Mucosa of descending colon (tissue), 3 donors: Measurements from ENCODE around the gene SPEG. TPM values are rescaled to one million over a fixed set of nuclear protein-coding genes. Genes with fewer than 3 reads are reported as not detected.
A peak's percentile ranks its signal among the peaks of the same experiment; 100 is the strongest.

Source experiments
- ATAC-seq: fragments of 200-7000 bp; cut with Tn5 transposase; one replicate; pipeline ENCODE4 v1.9.1; 2020; ENCODE audit warnings: mild to moderate bottlenecking, moderate library complexity
- DNase-seq, 3 donors: peaks; one replicate each; pipeline ENCODE4 v3.0.0-alpha.2; 2020
- H3K36me3 ChIP-seq: fragments of 200-600 bp; one replicate; pipeline ENCODE4 v1.8.0; 2021; ENCODE audit warnings: low read depth, mild to moderate bottlenecking
- H3K4me1 ChIP-seq: fragments of 200-600 bp; one replicate; pipeline ENCODE4 v1.8.0; 2021; ENCODE audit warnings: low read depth, mild to moderate bottlenecking
- H3K4me3 ChIP-seq: fragments of 200-600 bp; one replicate; pipeline ENCODE4 v1.8.0; 2021; ENCODE audit warnings: mild to moderate bottlenecking
- H3K9me3 ChIP-seq: fragments of 200-600 bp; one replicate; pipeline ENCODE4 v1.8.0; 2021; ENCODE audit warnings: mild to moderate bottlenecking
- intact Hi-C, 2 donors: fragments of 100-400 bp; cut with DNase I in 1 of 2; cut with micrococcal nuclease in 1 of 2; formaldehyde crosslinking; loops; one replicate each; pipeline versions ENCODE4 v1.11.0 to v1.11.1; 2022; cut with DNase I, micrococcal nuclease
- total RNA-seq, 3 donors: library from RNA; stranded (reverse); fragmentation: NEBNext Ultra II Directional in 2 of 3; extraction: Animal tissue kit (Norgen Biotek cat#: 25700) in 2 of 3; gene quantifications; one replicate each; pipeline versions ENCODE4 v1.2.1 to v1.2.4, GENCODE V29; 2021 to 2023
- TF ChIP-seq, protein P1 (sequence below): fragments of 200-600 bp; IDR thresholded peaks from one replicate; pipeline ENCODE4 v1.8.0; 2022; ENCODE audit warnings: antibody characterized with exemption, mild to moderate bottlenecking
- donor health status: DM: no; HTN: no; CAD: no; lungs with moderate emphysema.
- donor health status: DM: no; HTN: no; CAD: no.
- donor health status: DM: no; HTN: yes; CAD: no.

The SPEG gene
- total RNA-seq, 3 donors from 2014 or later, result 7.9 to 242 (median 22.2) TPM

DNA sequence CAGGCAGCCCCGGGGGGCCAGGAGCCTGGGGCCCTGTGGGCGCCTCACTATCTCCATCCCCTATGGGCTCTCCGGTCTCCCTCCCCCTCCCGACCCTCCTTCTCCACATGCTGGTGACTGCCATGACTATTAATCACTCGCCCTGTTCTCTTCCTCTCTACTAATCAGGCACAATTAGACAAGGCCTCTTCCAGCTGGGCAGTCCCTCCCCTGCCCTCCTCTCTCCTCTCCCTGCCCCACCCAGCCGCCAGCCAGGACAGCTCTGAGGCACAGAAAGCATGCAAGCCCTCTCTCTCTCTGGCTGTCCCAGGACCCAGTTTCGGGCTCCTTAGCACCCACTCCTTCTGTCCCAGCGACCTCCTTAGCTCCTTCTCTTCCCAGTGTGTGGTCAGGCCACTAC, 85.4 kb downstream of the SPEG start:
- H3K36me3 ChIP-seq, result no peaks in the 10 kb centered on the region
- ATAC-seq (no peak), DNase-seq (peak in 1 of 3 donors; percentile 28)
- no peaks in the 10 kb centered on the region for H3K4me1 ChIP-seq
- TF ChIP-seq, protein P1, sequence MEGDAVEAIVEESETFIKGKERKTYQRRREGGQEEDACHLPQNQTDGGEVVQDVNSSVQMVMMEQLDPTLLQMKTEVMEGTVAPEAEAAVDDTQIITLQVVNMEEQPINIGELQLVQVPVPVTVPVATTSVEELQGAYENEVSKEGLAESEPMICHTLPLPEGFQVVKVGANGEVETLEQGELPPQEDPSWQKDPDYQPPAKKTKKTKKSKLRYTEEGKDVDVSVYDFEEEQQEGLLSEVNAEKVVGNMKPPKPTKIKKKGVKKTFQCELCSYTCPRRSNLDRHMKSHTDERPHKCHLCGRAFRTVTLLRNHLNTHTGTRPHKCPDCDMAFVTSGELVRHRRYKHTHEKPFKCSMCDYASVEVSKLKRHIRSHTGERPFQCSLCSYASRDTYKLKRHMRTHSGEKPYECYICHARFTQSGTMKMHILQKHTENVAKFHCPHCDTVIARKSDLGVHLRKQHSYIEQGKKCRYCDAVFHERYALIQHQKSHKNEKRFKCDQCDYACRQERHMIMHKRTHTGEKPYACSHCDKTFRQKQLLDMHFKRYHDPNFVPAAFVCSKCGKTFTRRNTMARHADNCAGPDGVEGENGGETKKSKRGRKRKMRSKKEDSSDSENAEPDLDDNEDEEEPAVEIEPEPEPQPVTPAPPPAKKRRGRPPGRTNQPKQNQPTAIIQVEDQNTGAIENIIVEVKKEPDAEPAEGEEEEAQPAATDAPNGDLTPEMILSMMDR, result no peak
- no peak overlapping the region for H3K4me3 ChIP-seq
- H3K9me3 ChIP-seq, result no peaks in the 10 kb centered on the region
- intact Hi-C loops, result no loop called here

DNA sequence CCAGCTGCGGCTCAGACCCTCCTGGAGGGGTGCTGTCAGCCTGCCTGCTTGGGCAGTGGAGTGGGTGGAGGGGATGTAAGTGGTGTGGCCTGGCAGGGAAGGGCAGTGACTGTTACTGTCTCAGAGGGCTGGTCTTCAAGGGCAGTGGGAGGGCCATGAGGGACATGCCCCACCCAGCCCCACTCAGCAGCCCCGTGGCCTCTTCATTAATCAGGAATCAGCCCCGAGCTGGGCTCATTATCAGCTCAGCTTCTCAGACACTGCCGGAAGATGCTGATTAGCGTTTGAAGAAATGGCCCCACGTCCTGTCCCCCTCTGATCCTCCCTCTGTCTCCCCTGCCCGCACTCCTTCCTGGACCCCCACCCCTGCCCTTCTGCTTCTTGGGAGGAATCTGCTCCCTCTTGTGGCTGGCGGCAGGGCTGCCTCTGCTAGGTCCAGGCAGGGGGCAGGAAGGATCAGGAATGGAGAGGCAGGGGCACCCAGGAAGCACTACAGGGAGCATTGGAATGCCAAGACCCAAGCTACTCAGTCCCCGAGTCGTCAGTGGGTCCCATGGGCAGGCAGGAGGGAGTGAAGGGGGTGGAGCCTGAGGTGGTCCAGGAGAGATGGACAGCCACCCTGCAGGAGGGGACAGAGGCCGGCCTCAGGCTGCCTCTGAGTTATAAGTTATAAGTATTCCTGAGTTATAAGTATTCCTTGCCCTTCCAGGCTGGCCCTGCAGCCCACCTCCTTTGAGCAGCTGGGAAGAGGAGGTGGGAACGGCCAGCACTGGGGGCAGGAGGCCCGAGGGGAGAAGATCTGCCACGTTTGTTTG, 86.6 kb downstream of the SPEG start:
- intact Hi-C loops, result no loop called here
- H3K9me3 ChIP-seq, result no peaks in the 10 kb centered on the region
- TF ChIP-seq, protein P1, result no peak
- peak in 1 of 3 donors; percentile 47 for DNase-seq
- peak; percentile 36 for ATAC-seq
- H3K4me3 ChIP-seq, result no peak overlapping the region
- H3K4me1 ChIP-seq, result no peaks in the 10 kb centered on the region
- H3K36me3 ChIP-seq, result no peaks in the 10 kb centered on the region

DNA sequence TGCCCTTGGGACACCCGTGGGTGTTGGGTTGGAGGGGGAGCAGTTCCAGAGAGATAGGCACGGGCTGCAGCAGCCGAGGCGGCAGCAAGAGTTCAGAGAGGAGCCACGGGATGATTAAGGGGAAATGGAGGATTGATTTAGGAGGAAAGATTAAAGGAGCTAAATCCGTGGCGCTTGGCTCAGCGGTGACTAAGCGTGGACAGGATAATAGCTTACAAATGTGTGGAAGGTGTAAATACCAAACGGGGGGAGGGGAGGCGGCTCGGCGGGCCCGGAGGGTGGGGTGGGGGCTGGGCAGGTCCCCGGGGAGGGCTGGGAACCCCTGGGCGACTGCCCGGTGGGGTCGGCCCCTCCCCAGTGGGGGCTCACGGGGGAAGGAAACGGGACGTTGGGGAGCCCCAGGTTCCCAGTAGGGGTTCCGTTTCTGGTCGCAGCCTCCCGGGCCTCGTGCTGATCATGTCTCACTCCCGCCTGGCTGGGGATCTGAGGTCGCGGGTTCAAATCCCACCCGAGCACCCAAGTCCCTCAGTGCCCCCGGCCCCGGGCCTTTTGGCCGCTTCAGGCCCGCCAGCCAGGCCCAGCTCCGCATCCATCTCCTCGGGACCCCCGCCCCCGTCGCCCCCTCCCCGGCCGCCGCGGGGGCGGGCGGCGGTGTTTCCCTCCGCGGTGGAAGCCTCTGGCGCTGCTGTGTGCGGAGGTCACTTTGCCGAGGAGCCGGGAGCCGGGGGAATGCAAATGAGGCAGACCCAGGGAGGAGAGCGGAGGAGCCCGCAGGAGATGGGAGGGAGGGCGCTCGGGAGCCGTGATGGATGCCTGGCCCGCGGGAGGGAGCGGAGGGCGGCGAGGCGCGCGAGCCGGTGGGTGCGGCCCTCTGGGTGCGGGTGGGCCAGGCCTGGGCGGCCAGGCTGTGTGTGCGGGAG, 87.7 kb downstream of the SPEG start:
- DNase-seq, result peak in 1 of 3 donors; percentile 47
- Histone ChIP-seq H3K36me3 (no peaks in the 10 kb centered on the region), H3K4me1 (no peaks in the 10 kb centered on the region), H3K4me3 (no peak overlapping the region), H3K9me3 (no peaks in the 10 kb centered on the region)
- TF ChIP-seq, protein P1, result no peak
- peak; percentile 16 for ATAC-seq
- intact Hi-C loops, result no loop called here

DNA sequence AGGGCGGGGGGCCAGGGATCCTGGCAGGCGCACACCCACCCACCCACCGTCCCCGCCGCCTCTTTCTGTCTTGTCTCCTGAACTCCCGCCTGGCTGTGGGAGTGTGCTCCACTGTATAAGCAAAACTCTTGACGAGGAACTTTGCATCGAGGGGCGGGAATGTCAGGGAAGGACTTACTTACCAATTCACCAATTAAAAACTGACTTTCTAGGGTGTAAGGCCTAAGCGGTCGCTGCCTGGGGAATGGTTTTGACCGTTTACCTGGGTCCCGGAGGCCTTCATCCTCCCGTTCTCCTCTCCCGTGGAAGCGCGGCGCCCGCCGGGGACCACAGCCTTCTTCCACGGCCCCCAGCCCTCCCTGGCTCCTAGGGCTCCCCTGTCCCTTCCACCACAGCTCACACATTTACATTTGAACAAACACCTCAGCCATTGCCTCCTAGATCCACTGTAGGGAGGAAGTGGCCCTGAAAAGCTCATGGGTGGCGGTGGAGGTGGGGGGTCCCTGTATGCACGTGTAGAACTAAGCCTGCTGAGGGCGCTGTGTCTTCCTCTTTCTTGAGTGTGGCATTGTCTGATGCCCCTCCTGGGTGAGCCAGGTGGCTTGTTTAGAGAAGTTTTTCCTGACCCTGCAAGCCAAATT, 88.5 kb downstream of the SPEG start:
- ATAC-seq, result no peak
- intact Hi-C loops, result no loop called here

DNA sequence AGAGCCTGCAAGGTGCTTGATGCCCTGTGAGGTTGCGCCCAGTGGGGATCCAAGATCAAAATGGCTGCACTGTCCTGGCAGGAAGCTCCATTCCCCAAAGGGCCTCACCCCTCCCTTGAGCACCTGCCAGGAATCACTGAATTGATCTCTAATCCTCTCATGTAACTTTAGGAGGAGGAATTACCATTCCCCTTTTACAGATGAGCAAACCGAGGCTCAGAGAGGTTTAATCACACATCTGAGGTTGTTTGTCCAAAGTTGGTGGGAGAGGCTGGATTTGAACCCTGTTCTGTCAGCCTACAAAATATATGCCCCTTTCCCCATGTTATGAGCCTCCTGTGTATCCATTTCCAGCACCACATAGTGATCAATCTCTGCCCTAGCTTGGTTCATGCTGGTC, 90.2 kb downstream of the SPEG start:
- Histone ChIP-seq H3K36me3 (no peaks in the 10 kb centered on the region), H3K9me3 (no peaks in the 10 kb centered on the region), H3K4me3 (no peak overlapping the region), H3K4me1 (no peaks in the 10 kb centered on the region)
- intact Hi-C loops, result loop anchor here in 1 of 2 donors (5.0 kb wide), 1 partner anchor 123 kb away; no protein-coding TSS in a partner anchor
- TF ChIP-seq, protein P1, result no peak
- ATAC-seq (no peak), DNase-seq (no peak)

More for the DNA sequence above, 88.5 kb downstream of the SPEG start:
- TF ChIP-seq, protein P1, result no peak
- Histone ChIP-seq H3K4me3 (no peak overlapping the region), H3K9me3 (no peaks in the 10 kb centered on the region), H3K36me3 (no peaks in the 10 kb centered on the region), H3K4me1 (no peaks in the 10 kb centered on the region)
- peak in 1 of 3 donors; percentile 25 for DNase-seq
